Right lobe of liver (tissue), 4 donors: Measurements from ENCODE around the gene GPNMB.

Experiments used
- POLR2A ChIP-seq: fragments of 450-650 bp; IDR thresholded peaks from one replicate; pipeline ENCODE4 v1.6.1; 2017; ENCODE audit warnings: antibody characterized with exemption, mild to moderate bottlenecking
- TF ChIP-seq, protein P1 (sequence below), 4 donors: fragments of 200-600 bp in 3 of 4; fragments of 450-650 bp in 1 of 4; IDR thresholded peaks; one replicate each; pipeline versions ENCODE4 v1.5.1 to v1.8.0; 2016 to 2022; ENCODE audit warnings: antibody characterized with exemption in 4 of 4, mild to moderate bottlenecking in 2 of 4
- donor health status: DM: no; HTN: no; CAD: no.
- donor health status: DM: no; HTN: no; CAD: no.
- donor health status: DM: no; HTN: yes; CAD: no.

DNA sequence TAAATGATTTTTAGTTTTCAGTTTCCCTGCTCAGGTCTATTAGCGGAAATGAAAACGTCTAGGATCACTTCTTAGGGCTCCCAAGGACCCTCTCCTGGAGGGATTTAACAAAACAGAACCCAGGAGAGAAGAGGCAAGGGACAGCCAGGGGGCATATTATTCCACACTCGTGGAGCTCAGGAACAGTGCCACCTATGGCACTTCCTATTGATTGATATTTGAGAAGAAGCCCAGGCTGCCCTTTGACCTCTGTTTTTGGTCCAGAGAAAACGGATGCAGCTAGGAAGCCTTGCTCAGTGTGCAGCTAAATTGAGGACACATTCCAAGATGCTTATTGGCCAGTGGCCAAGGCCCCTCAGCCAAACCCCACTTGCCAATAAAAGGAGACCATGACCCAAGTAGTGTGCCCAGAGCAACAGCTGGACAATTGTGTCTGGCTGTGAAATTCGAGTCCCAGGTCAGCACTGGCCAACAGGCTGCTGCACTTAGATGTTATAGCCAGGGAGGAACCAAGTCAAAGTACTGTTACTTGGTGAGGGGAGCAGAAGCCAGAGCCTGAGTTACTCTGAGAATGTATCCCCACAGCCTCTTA is 24.0 kb upstream of the GPNMB start:
- TF ChIP-seq, protein P1, sequence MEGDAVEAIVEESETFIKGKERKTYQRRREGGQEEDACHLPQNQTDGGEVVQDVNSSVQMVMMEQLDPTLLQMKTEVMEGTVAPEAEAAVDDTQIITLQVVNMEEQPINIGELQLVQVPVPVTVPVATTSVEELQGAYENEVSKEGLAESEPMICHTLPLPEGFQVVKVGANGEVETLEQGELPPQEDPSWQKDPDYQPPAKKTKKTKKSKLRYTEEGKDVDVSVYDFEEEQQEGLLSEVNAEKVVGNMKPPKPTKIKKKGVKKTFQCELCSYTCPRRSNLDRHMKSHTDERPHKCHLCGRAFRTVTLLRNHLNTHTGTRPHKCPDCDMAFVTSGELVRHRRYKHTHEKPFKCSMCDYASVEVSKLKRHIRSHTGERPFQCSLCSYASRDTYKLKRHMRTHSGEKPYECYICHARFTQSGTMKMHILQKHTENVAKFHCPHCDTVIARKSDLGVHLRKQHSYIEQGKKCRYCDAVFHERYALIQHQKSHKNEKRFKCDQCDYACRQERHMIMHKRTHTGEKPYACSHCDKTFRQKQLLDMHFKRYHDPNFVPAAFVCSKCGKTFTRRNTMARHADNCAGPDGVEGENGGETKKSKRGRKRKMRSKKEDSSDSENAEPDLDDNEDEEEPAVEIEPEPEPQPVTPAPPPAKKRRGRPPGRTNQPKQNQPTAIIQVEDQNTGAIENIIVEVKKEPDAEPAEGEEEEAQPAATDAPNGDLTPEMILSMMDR (IDR thresholded peaks at IDR 0.05): no peak
- no peak for TF ChIP-seq POLR2A
